ENCODE measurements around the gene ALDH3A1.

- TF ChIP-seq, protein P1, sequence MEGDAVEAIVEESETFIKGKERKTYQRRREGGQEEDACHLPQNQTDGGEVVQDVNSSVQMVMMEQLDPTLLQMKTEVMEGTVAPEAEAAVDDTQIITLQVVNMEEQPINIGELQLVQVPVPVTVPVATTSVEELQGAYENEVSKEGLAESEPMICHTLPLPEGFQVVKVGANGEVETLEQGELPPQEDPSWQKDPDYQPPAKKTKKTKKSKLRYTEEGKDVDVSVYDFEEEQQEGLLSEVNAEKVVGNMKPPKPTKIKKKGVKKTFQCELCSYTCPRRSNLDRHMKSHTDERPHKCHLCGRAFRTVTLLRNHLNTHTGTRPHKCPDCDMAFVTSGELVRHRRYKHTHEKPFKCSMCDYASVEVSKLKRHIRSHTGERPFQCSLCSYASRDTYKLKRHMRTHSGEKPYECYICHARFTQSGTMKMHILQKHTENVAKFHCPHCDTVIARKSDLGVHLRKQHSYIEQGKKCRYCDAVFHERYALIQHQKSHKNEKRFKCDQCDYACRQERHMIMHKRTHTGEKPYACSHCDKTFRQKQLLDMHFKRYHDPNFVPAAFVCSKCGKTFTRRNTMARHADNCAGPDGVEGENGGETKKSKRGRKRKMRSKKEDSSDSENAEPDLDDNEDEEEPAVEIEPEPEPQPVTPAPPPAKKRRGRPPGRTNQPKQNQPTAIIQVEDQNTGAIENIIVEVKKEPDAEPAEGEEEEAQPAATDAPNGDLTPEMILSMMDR (IDR thresholded peaks at IDR 0.05) = no peak
- no peak for TF ChIP-seq POLR2AphosphoS5 (IDR thresholded peaks at IDR 0.05)
These were observed 7.3 kb upstream of the ALDH3A1 start for GRCh38 chr17:19755392-19755791.

Data from suprapubic skin (tissue), 3 donors.